Measurements from ENCODE around the gene CTCFL.
A peak's percentile ranks its signal among the peaks of the same experiment; 100 is the strongest.
"Not testable (repeated sequence)": the region's sequence is repeated elsewhere in the genome, so short reads cannot be mapped to it uniquely, and the experiment has no call there.

Gene CTCFL

DNA sequence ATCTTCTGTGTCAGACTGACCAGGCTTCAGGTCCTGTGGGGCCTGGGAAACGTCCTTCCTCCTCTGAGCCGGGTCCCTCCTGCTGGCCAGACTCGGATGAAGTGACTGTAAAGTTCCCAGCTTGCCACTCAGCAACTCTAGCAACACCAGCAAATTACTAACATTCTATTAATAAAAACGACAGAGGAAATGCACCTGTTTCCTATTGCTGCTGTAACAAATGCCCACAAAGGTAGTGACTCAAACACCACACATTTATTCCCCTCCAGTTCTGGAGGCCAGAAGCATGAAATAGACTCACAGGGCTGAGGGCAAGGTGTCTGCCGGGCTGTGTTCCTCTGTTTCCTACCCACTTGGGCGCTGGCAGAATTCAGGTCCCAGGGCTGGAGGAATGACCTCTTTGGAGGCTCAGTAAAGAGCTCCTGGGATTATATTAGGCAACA, 48.8 kb downstream of the CTCFL start:
- TF ChIP-seq, protein P1, sequence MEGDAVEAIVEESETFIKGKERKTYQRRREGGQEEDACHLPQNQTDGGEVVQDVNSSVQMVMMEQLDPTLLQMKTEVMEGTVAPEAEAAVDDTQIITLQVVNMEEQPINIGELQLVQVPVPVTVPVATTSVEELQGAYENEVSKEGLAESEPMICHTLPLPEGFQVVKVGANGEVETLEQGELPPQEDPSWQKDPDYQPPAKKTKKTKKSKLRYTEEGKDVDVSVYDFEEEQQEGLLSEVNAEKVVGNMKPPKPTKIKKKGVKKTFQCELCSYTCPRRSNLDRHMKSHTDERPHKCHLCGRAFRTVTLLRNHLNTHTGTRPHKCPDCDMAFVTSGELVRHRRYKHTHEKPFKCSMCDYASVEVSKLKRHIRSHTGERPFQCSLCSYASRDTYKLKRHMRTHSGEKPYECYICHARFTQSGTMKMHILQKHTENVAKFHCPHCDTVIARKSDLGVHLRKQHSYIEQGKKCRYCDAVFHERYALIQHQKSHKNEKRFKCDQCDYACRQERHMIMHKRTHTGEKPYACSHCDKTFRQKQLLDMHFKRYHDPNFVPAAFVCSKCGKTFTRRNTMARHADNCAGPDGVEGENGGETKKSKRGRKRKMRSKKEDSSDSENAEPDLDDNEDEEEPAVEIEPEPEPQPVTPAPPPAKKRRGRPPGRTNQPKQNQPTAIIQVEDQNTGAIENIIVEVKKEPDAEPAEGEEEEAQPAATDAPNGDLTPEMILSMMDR (IDR thresholded peaks at IDR 0.05; ENCODE audit: insufficient read depth, low read depth, low read length, missing control alignments): no peak
- H3K4me3 ChIP-seq (ENCODE audit: low read length): no peak overlapping the region
- DNase-seq (ENCODE audit: low read depth): no peak

DNA sequence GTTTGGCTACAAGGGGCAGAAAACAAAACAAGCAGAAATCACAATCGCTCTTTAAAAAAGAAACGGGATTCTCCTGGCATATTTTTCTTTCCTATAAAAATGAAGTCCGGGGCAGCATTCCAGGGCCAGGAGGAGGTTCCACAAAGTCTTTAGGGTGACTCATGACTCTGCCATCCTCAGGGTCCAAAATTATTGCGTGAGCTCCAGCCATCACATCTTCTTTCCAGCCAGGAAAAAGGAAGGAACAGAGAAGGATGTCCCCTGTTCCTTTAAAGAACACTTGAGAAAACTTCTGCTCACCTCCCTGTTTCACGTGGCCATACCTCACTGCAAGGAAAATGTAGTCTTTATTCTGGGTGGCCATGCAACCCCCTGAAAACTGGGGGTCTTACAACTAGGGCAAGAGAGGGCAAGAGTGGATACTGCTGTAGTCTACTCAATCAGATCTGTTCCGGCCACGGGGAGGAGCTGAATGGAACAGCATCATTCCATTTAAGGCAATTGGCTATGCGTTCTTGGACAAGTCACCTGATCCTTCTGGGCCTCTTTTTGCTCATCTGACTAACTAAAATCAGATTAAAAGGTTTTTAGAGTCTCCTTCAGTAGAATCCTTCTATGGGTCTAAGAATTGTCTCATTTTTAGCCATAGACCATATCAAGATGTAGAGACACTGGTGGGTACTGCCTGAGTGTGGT, 49.4 kb downstream of the CTCFL start:
- TF ChIP-seq, protein P1 (IDR thresholded peaks at IDR 0.05; ENCODE audit: insufficient read depth, low read depth, low read length, missing control alignments): no peak
- no peak for DNase-seq (ENCODE audit: low read depth)
- no peak overlapping the region for H3K4me3 ChIP-seq (ENCODE audit: low read length)

DNA sequence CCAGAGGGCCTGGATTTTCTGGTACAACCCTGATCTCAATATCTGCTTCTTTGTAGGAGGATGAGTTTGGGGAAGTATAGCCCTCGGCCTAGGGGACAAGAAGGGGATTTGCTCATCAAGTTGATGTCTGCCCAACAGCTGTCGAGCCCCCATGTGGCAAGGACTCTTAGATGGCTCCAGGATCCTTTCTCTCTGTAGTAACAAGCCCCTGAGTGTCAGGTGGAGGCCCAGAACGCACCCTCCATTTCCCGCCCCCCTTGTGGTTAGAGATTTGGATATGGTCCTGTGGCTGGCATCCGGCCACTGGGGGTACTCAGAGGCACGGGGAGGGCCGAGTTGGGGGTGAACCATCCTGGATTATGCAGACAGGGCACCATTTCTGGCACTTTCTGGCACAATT, 50.1 kb downstream of the CTCFL start:
- TF ChIP-seq, protein P1 (IDR thresholded peaks at IDR 0.05; ENCODE audit: insufficient read depth, low read depth, low read length, missing control alignments): no peak
- no peak for DNase-seq (ENCODE audit: low read depth)
- H3K4me3 ChIP-seq (ENCODE audit: low read length): no peak overlapping the region

DNA sequence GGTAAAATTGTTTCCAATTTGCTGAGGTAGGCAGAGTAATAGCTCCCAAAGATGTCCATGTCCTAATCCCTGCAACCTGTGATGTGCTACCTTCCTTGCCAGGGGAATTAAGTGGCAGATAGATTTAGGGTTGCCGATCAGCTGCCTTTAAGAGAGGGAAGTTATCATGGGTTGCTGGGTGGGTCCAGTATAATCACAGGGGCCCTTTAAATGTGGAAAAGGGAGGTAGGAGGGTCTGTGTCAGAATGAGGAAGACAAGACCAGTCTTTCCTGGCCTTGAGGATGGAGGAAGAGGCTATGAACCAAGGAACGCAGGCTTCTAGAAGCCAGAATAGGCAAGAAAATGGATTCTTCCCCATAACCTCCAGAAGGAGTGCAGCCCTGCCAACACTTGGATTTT, 50.7 kb downstream of the CTCFL start:
- no peak overlapping the region for H3K4me3 ChIP-seq (ENCODE audit: low read length)
- DNase-seq (ENCODE audit: low read depth): no peak

DNA sequence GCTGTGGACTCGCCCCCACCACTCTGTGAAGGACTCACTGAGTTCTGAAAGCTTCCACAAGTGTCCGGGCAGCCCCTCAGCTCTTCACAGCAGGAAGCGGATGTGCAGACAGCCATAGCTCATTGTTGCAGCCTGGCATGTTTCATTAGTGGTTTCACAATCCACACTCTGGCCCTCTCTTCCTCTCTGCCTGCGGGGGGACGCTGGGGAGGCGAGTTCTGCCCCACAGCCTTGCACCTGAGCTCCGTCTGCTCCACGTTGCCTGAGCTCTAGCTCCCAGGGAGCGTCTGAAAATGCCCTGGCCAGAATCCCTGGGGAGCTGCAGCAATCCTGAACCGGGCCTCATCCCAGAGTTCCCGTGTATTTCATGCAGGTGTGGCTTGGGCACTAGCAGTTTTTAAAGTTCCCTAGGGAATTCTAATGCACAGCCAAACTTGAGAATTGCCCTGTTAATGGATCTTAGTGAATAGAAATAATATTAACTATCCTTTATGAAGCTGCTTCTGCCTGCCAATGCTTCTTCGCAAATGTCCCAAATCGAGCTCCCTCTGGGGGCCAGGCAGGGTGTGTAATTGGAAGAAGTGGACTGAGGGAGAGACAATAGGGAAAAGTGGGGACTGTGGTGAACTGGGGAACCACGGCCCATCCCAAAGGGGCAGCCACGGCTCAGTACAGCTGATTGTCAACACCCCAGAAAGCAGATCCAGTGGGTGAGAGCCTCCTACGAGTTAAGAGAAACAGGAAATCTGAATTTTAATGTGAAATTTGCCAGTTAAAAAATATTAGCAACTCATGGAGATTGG, 51.5 kb downstream of the CTCFL start:
- TF ChIP-seq, protein P1 (IDR thresholded peaks at IDR 0.05; ENCODE audit: insufficient read depth, low read depth, low read length, missing control alignments): peak; percentile 17
- peak; percentile 39 for DNase-seq (ENCODE audit: low read depth)
- no peak overlapping the region for H3K4me3 ChIP-seq (ENCODE audit: low read length)

More for the DNA sequence above, 50.7 kb downstream of the CTCFL start:
- TF ChIP-seq, protein P1 (IDR thresholded peaks at IDR 0.05; ENCODE audit: insufficient read depth, low read depth, low read length, missing control alignments): no peak

DNA sequence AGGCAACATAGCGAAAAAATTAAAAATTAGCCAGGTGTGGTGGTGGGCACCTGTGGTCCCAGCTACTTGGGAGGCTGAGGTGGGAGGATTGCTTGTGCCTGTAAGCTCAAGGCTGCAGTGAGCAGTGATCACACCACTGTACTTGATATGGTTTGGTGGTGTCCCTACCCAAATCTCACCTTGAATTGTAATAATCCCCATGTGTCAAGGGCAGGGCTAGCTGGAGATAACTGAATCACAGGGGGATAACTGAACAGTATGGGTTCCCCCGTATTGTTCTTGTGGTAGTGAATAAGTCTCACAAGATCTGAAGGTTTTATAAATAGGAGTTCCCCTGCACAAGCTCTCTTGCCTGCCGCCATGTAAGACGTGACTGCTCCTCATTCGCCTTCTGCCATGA, 52.5 kb downstream of the CTCFL start:
- not testable (repeated sequence) for H3K4me3 ChIP-seq (ENCODE audit: low read length); DNase-seq (ENCODE audit: low read depth)

DNA sequence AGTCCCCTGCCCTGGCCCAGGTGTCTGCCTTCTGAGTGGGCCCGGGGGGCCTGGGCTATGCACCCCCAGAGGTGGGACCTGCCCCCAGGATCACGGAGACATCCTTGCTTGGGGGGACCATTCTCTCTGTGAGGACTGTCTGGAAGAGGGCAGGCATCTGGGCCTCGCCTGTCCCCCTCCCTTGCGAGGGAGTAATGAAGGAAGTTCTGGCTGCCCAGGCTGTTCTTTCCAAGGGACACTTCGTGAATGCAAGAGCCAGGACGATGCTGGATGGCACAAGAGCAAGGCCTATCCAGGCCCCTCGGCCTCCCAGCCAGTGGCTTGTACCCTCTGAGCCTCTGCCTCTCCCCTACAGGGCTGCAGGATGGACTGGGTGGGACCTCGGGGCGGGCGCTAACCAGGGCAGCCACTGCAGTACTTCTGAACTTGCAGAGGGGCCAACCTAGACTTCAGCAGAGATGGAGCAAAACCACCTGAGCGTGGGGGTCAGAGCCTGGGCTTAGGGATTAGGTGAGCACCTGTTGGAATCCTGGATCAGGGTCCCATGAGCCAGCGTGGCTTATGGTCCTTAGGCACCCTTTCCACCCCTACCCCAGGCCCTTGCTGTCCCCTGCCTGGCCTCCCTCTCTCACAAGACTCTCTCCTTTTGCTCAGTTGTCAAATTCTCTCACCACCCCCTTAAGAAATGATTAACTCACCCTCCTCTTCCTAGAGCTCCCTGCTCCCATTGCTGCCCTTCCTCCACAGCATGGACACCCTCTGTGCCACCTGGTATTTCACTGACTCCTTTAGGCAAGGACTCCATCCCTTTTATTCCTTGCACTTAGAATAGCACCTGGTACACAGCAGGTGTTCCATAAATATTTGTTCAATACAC, 53.2 kb downstream of the CTCFL start:
- no peak for DNase-seq (ENCODE audit: low read depth)
- TF ChIP-seq, protein P1 (IDR thresholded peaks at IDR 0.05; ENCODE audit: insufficient read depth, low read depth, low read length, missing control alignments): no peak

More for the DNA sequence above, 53.2 kb downstream of the CTCFL start:
- no peak overlapping the region for H3K4me3 ChIP-seq (ENCODE audit: low read length)
